Neural progenitor cell (in vitro differentiated cells): ENCODE results near the gene CETN1. TPM values are rescaled to one million over a fixed set of nuclear protein-coding genes. Genes with fewer than 3 reads are reported as not detected.

Experiments used
- DNase-seq: peaks from one replicate; pipeline ENCODE4 v3.0.0-alpha.2; 2016; ENCODE audit warnings: low spot score
- H2AFZ ChIP-seq: fragments of 200-600 bp; sonication (generic); replicated peaks from 2 replicates; pipeline ENCODE4 v1.6.1; 2016; ENCODE audit warnings: antibody characterized with exemption
- H3F3A ChIP-seq: fragments of 200-600 bp; sonication (generic); 2 replicates; pipeline ENCODE4 v1.6.1; 2016; ENCODE audit warnings: antibody characterized with exemption, low read depth
- H3K27ac ChIP-seq: fragments of 200-600 bp; sonication (generic); 2 replicates; pipeline ENCODE4 v1.5.1; 2016; ENCODE audit warnings: mild to moderate bottlenecking
- H3K27me3 ChIP-seq: fragments of 200-600 bp; sonication (generic); 2 replicates; pipeline ENCODE4 v1.6.1; 2016; ENCODE audit warnings: mild to moderate bottlenecking, moderate library complexity
- H3K36me3 ChIP-seq: fragments of 200-600 bp; sonication (generic); 2 replicates; pipeline ENCODE4 v1.5.1; 2016
- H3K4me1 ChIP-seq: fragments of 200-600 bp; sonication (generic); 2 replicates; pipeline ENCODE4 v1.6.1; 2016; ENCODE audit warnings: mixed run types
- H3K4me2 ChIP-seq: fragments of 200-600 bp; sonication (generic); 2 replicates; pipeline ENCODE4 v1.6.1; 2016
- H3K4me3 ChIP-seq: fragments of 200-600 bp; sonication (generic); 2 replicates; pipeline ENCODE4 v1.5.1; 2016
- H3K79me2 ChIP-seq: fragments of 200-600 bp; sonication (generic); 2 replicates; pipeline ENCODE4 v1.6.1; 2016; ENCODE audit warnings: low read depth
- H3K9ac ChIP-seq: fragments of 200-600 bp; sonication (generic); 2 replicates; pipeline ENCODE4 v1.6.1; 2016
- H3K9me3 ChIP-seq: fragments of 200-600 bp; sonication (generic); 2 replicates; pipeline ENCODE4 v1.5.1; 2016; ENCODE audit warnings: low read depth
- H4K20me1 ChIP-seq: fragments of 200-600 bp; sonication (generic); 2 replicates; pipeline ENCODE4 v1.6.1; 2016; ENCODE audit warnings: low read depth
- H3K27ac Mint-ChIP-seq: 3 replicates; pipeline ENCODE4 v1.8.0; 2021; ENCODE audit warnings: mixed read lengths
- H3K27me3 Mint-ChIP-seq: 2 replicates; pipeline ENCODE4 v1.8.0; 2022; ENCODE audit warnings: low read depth, mild to moderate bottlenecking, inconsistent platforms, moderate library complexity, mixed read lengths; ENCODE audit not compliant: insufficient read depth
- H3K36me3 Mint-ChIP-seq: 3 replicates; pipeline ENCODE4 v1.8.0; 2021; ENCODE audit warnings: mixed read lengths
- H3K4me1 Mint-ChIP-seq: 3 replicates; pipeline ENCODE4 v1.8.0; 2021; ENCODE audit warnings: mixed read lengths
- H3K4me3 Mint-ChIP-seq: 3 replicates; pipeline ENCODE4 v1.8.0; 2021; ENCODE audit warnings: mild to moderate bottlenecking, moderate library complexity, mixed read lengths
- H3K9me3 Mint-ChIP-seq: 3 replicates; pipeline ENCODE4 v1.8.0; 2020; ENCODE audit warnings: mixed read lengths
- CTCF ChIP-seq: fragments of 200-600 bp; sonication (generic); IDR thresholded peaks from 2 replicates; pipeline ENCODE4 v1.5.1; 2017; ENCODE audit warnings: antibody characterized with exemption, mild to moderate bottlenecking
- EZH2 ChIP-seq: fragments of 200-600 bp; sonication (generic); IDR thresholded peaks from 2 replicates; pipeline ENCODE4 v1.6.1; 2017; ENCODE audit warnings: antibody characterized with exemption, mild to moderate bottlenecking, moderate library complexity
- EZH2phosphoT487 ChIP-seq: fragments of 200-600 bp; sonication (generic); IDR thresholded peaks from 2 replicates; pipeline ENCODE4 v1.6.1; 2017; ENCODE audit warnings: antibody characterized with exemption
- total RNA-seq: library from RNA; depleted of rRNA; stranded (reverse); fragments of >200 nt; gene quantifications from 2 replicates; pipeline ENCODE4 v1.2.3, GENCODE V29; 2015; ENCODE audit warnings: low replicate concordance

CETN1 gene
- total RNA-seq, 1 donor from 2014 or later: not detected

- H3K27ac ChIP-seq: no peak overlapping the region
- no peak overlapping the region for H3K9ac ChIP-seq
- H3K36me3 ChIP-seq: no peaks in the 10 kb centered on the region
- no peaks in the 10 kb centered on the region for H3K4me1 ChIP-seq
- no peaks in the 10 kb centered on the region for H3F3A ChIP-seq
- H3K27me3 Mint-ChIP-seq: peaks cover 2% of the 10 kb centered on the region
- H3K4me3 Mint-ChIP-seq: no peak overlapping the region
- no peaks in the 10 kb centered on the region for H3K9me3 Mint-ChIP-seq
- H3K27ac Mint-ChIP-seq: no peak overlapping the region
- H3K36me3 Mint-ChIP-seq: no peaks in the 10 kb centered on the region
- H3K4me1 Mint-ChIP-seq: peaks cover under 1% of the 10 kb centered on the region
- H3K4me3 ChIP-seq: no peak overlapping the region
- no peak overlapping the region for H3K4me2 ChIP-seq
- peak; percentile 9 for DNase-seq
- no peaks in the 10 kb centered on the region for H3K79me2 ChIP-seq
- H3K27me3 ChIP-seq: no peaks in the 10 kb centered on the region
- H2AFZ ChIP-seq: no peak overlapping the region
- H3K9me3 ChIP-seq: no peaks in the 10 kb centered on the region
- TF ChIP-seq CTCF (no peak), EZH2 (no peak), EZH2phosphoT487 (no peak)
- H4K20me1 ChIP-seq: no peaks in the 10 kb centered on the region
Measured at GRCh38 chr18:621291-622043, 41.3 kb downstream of the CETN1 start.

GRCh38 chr18:622289-622688 is 42.1 kb downstream of the CETN1 start:
- H3K4me2 ChIP-seq: no peak overlapping the region
- TF ChIP-seq EZH2 (no peak), CTCF (no peak), EZH2phosphoT487 (no peak)
- no peak for DNase-seq

GRCh38 chr18:623761-624620 is 43.8 kb downstream of the CETN1 start:
- DNase-seq: peak; percentile 80
- H3K9me3 Mint-ChIP-seq: no peaks in the 10 kb centered on the region

More at GRCh38 chr18:622289-622688, 42.1 kb downstream of the CETN1 start:
- Histone ChIP-seq H4K20me1 (no peaks in the 10 kb centered on the region), H2AFZ (no peak overlapping the region), H3K4me1 (no peaks in the 10 kb centered on the region), H3K27ac (no peak overlapping the region), H3K4me3 (no peak overlapping the region), H3K36me3 (no peaks in the 10 kb centered on the region), H3F3A (no peaks in the 10 kb centered on the region), H3K9me3 (no peaks in the 10 kb centered on the region), H3K79me2 (no peaks in the 10 kb centered on the region), H3K27me3 (no peaks in the 10 kb centered on the region), H3K9ac (no peak overlapping the region)
- no peaks in the 10 kb centered on the region for H3K36me3 Mint-ChIP-seq
- no peaks in the 10 kb centered on the region for H3K4me1 Mint-ChIP-seq
- H3K27me3 Mint-ChIP-seq: peaks cover 2% of the 10 kb centered on the region
- no peak overlapping the region for H3K4me3 Mint-ChIP-seq
- no peaks in the 10 kb centered on the region for H3K9me3 Mint-ChIP-seq
- no peak overlapping the region for H3K27ac Mint-ChIP-seq

More at GRCh38 chr18:623761-624620, 43.8 kb downstream of the CETN1 start:
- Mint-ChIP-seq H3K4me3 (no peak overlapping the region), H3K4me1 (no peaks in the 10 kb centered on the region), H3K36me3 (no peaks in the 10 kb centered on the region), H3K27ac (no peak overlapping the region), H3K27me3 (peaks cover 2% of the 10 kb centered on the region)
- H3K4me3 ChIP-seq: no peak overlapping the region
- no peaks in the 10 kb centered on the region for H3K9me3 ChIP-seq
- no peaks in the 10 kb centered on the region for H3F3A ChIP-seq
- H3K79me2 ChIP-seq: no peaks in the 10 kb centered on the region
- no peak overlapping the region for H2AFZ ChIP-seq
- no peaks in the 10 kb centered on the region for H3K27me3 ChIP-seq
- no peak for TF ChIP-seq EZH2
- TF ChIP-seq CTCF: peak; percentile 75
- no peaks in the 10 kb centered on the region for H3K36me3 ChIP-seq
- H3K4me2 ChIP-seq: no peak overlapping the region
- H3K9ac ChIP-seq: no peak overlapping the region
- no peak overlapping the region for H3K27ac ChIP-seq
- no peaks in the 10 kb centered on the region for H4K20me1 ChIP-seq
- H3K4me1 ChIP-seq: no peaks in the 10 kb centered on the region
